HepG2 (cell line): Measurements from ENCODE around the gene ODAD4. TPM values are rescaled to one million over a fixed set of nuclear protein-coding genes. Genes with fewer than 3 reads are reported as not detected.
A peak's percentile ranks its signal among the peaks of the same experiment; 100 is the strongest.

Source experiments
- CHD4 ChIP-seq: fragments of 200-600 bp; sonication (generic); IDR thresholded peaks from 2 replicates; pipeline ENCODE4 v1.7.0; 2017; ENCODE audit warnings: mild to moderate bottlenecking, low read length, borderline replicate concordance
- GLI4 ChIP-seq: sonication (generic); formaldehyde crosslinking; IDR thresholded peaks from 2 replicates; pipeline ENCODE4 v1.5.1; 2020; ENCODE audit warnings: missing genetic modification reagents, mild to moderate bottlenecking, moderate library complexity, borderline replicate concordance
- HNRNPK ChIP-seq: fragments of 200-400 bp; formaldehyde crosslinking; IDR thresholded peaks from 2 replicates; pipeline ENCODE4 v1.6.1; 2018; ENCODE audit warnings: low read length, low read depth, moderate library complexity, mild to moderate bottlenecking; ENCODE audit not compliant: poor library complexity, severe bottlenecking
- HOXA3 ChIP-seq: sonication (generic); formaldehyde crosslinking; IDR thresholded peaks from 2 replicates; pipeline ENCODE4 v1.5.0; 2020; ENCODE audit warnings: missing genetic modification reagents
- MIER2 ChIP-seq: IDR thresholded peaks from 2 replicates; pipeline ENCODE4 v1.6.1; 2016; ENCODE audit warnings: missing biosample characterization, missing genetic modification reagents
- NFE2L2 ChIP-seq: fragments of 150-350 bp; IDR thresholded peaks from 2 replicates; pipeline ENCODE4 v1.6.1; 2014; ENCODE audit warnings: low read length
- SMARCE1 ChIP-seq: fragments of 450-650 bp; IDR thresholded peaks from 2 replicates; pipeline ENCODE4 v1.6.1; 2017; ENCODE audit warnings: borderline replicate concordance
- STAG1 ChIP-seq: sonication (generic); formaldehyde crosslinking; IDR thresholded peaks from 2 replicates; pipeline ENCODE4 v1.4.0; 2020; ENCODE audit warnings: missing genetic modification reagents
- ZKSCAN8 ChIP-seq: IDR thresholded peaks from 2 replicates; pipeline ENCODE4 v1.6.1; 2016; ENCODE audit warnings: borderline replicate concordance, missing genetic modification reagents, missing compliant biosample characterization
- ZMYM3 ChIP-seq: sonication (generic); formaldehyde crosslinking; IDR thresholded peaks from 2 replicates; pipeline ENCODE4 v1.5.1; 2020; ENCODE audit warnings: mild to moderate bottlenecking, missing genetic modification reagents
- ZNF317 ChIP-seq: sonication (generic); formaldehyde crosslinking; IDR thresholded peaks from 2 replicates; pipeline ENCODE4 v1.5.0; 2020; ENCODE audit warnings: mild to moderate bottlenecking, missing genetic modification reagents
- ZNF775 ChIP-seq: sonication (generic); formaldehyde crosslinking; IDR thresholded peaks from 2 replicates; pipeline ENCODE4 v1.4.0; 2020; ENCODE audit warnings: missing genetic modification reagents, mild to moderate bottlenecking, moderate library complexity, borderline replicate concordance
- polyA plus RNA-seq, 8 experiments: library from polyadenylated mRNA; depleted of rRNA in 3 of 8; stranded (reverse) in 7 of 8; unstranded in 1 of 8; fragments of >200 nt; fragmentation: Illumina TruSeq in 4 of 8; extraction: Trizol in 4 of 8; gene quantifications; 2 replicates each; pipeline versions ENCODE4 v1.2.1 to v1.2.3, GENCODE V29; 2011 to 2016; ENCODE audit warnings: low read depth in 4 of 8, missing spikeins in 1 of 8, mixed read lengths in 1 of 8; ENCODE audit not compliant: insufficient read depth in 1 of 8
- total RNA-seq, 5 experiments: library from RNA; depleted of rRNA; stranded (reverse); fragments of >200 nt; fragmentation: Illumina TruSeq; extraction: Trizol; gene quantifications; 2 replicates each; pipeline ENCODE4 v1.2.3, GENCODE V29; 2016; ENCODE audit warnings: low read depth in 1 of 5
- TF ChIP-seq, protein P1 (sequence below): sonication (generic); formaldehyde crosslinking; IDR thresholded peaks from 2 replicates; pipeline ENCODE4 v1.5.1; 2020; ENCODE audit warnings: missing genetic modification reagents, mild to moderate bottlenecking, borderline replicate concordance
- TF ChIP-seq, protein P2 (sequence below): sonication (generic); formaldehyde crosslinking; IDR thresholded peaks from 2 replicates; pipeline ENCODE4 v1.5.0; 2020; ENCODE audit warnings: missing genetic modification reagents
- TF ChIP-seq, protein P3 (sequence below): sonication (generic); formaldehyde crosslinking; IDR thresholded peaks from 2 replicates; pipeline ENCODE4 v1.4.0; 2020; ENCODE audit warnings: mild to moderate bottlenecking, missing genetic modification reagents
- TF ChIP-seq, protein P4 (sequence below): sonication (generic); formaldehyde crosslinking; IDR thresholded peaks from 2 replicates; pipeline ENCODE4 v1.8.0; 2022; ENCODE audit warnings: mild to moderate bottlenecking, missing genetic modification reagents; ENCODE audit not compliant: insufficient replicate concordance
- TF ChIP-seq, protein P5 (sequence below): IDR thresholded peaks from 2 replicates; pipeline ENCODE4 v1.6.1; 2012; ENCODE audit warnings: low read length, improper control_type of control experiment
- TF ChIP-seq, protein P6 (sequence below): IDR thresholded peaks from 2 replicates; pipeline ENCODE4 v1.6.1; 2016; ENCODE audit warnings: missing compliant biosample characterization, missing genetic modification reagents, borderline replicate concordance

ODAD4 gene
- total and polyA plus RNA-seq, 2 of the 13 experiments (the other 11 are each of a cell fraction or from before 2014, with no cell fraction given) = 0.48 to 0.53 TPM

DNA sequence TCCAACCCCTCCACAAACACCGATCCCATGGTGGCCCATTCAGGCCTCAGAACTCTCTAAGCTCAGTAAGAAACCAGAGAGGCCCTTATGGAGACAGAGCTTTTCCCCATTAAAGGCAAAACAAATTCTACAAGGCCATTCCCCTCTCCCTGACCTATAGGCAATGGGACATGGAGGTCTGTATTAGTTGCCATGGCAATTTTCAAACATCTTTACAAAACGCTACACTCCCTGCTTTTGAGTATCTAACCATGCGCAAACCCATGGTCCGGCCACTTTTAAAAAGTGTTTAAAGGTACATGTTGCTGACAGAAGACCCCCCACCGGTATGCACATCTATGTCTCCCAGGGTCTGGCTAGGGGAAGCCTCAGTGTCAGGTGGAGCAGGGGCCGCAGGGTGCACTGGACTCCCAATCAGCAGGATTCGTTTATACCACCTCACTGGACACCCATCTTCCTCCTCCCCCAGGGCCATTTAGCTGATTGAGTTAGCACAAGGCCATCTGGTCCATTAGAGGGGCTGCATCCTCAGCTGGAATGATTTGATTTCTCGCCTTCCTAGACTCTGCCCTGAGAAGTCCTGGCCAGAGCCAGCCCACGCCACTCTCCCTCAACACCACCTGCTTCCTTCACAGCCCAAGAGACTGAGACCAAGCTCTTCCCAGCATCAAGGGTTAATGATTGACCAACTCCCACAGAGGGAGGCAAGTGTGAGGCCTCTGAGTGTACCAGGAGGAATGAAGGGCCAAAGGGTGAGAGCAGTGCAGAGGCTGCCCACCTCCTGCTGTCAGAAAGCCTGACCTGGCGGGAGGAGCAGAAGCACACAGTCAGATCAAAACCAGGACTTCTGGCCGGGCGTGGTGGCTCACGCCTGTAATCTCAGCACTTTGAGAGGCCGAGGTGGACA, 22.5 kb upstream of the ODAD4 start (continued):
- TF ChIP-seq ZNF317 (CRISPR knock-in tag) = peak; percentile 54; the same call in 1 of the 2 replicates
- peak; percentile 85; the same call in 1 of the 2 replicates for TF ChIP-seq GLI4 (CRISPR knock-in tag)
- TF ChIP-seq, protein P1, sequence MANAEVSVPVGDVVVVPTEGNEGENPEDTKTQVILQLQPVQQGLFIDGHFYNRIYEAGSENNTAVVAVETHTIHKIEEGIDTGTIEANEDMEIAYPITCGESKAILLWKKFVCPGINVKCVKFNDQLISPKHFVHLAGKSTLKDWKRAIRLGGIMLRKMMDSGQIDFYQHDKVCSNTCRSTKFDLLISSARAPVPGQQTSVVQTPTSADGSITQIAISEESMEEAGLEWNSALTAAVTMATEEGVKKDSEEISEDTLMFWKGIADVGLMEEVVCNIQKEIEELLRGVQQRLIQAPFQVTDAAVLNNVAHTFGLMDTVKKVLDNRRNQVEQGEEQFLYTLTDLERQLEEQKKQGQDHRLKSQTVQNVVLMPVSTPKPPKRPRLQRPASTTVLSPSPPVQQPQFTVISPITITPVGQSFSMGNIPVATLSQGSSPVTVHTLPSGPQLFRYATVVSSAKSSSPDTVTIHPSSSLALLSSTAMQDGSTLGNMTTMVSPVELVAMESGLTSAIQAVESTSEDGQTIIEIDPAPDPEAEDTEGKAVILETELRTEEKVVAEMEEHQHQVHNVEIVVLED (CRISPR knock-in tag) = peak; percentile 73; the same call in 1 of the 2 replicates
- no peak for TF ChIP-seq SMARCE1
- peak; percentile 72; the same call in 1 of the 2 replicates for TF ChIP-seq HOXA3 (CRISPR knock-in tag)
- TF ChIP-seq, protein P2, sequence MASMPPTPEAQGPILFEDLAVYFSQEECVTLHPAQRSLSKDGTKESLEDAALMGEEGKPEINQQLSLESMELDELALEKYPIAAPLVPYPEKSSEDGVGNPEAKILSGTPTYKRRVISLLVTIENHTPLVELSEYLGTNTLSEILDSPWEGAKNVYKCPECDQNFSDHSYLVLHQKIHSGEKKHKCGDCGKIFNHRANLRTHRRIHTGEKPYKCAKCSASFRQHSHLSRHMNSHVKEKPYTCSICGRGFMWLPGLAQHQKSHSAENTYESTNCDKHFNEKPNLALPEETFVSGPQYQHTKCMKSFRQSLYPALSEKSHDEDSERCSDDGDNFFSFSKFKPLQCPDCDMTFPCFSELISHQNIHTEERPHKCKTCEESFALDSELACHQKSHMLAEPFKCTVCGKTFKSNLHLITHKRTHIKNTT = no peak
- no peak for TF ChIP-seq CHD4
- TF ChIP-seq, protein P3, sequence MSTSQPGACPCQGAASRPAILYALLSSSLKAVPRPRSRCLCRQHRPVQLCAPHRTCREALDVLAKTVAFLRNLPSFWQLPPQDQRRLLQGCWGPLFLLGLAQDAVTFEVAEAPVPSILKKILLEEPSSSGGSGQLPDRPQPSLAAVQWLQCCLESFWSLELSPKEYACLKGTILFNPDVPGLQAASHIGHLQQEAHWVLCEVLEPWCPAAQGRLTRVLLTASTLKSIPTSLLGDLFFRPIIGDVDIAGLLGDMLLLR (CRISPR knock-in tag) = peak; percentile 47
- peak; percentile 99 for TF ChIP-seq ZMYM3
- TF ChIP-seq, protein P4, sequence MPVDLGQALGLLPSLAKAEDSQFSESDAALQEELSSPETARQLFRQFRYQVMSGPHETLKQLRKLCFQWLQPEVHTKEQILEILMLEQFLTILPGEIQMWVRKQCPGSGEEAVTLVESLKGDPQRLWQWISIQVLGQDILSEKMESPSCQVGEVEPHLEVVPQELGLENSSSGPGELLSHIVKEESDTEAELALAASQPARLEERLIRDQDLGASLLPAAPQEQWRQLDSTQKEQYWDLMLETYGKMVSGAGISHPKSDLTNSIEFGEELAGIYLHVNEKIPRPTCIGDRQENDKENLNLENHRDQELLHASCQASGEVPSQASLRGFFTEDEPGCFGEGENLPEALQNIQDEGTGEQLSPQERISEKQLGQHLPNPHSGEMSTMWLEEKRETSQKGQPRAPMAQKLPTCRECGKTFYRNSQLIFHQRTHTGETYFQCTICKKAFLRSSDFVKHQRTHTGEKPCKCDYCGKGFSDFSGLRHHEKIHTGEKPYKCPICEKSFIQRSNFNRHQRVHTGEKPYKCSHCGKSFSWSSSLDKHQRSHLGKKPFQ (CRISPR knock-in tag) = peak; percentile 99
- TF ChIP-seq MIER2 (CRISPR knock-in tag) = peak; percentile 43
- TF ChIP-seq ZNF775 = no peak
- TF ChIP-seq STAG1 (CRISPR knock-in tag) = peak; percentile 47
- TF ChIP-seq, protein P5, sequence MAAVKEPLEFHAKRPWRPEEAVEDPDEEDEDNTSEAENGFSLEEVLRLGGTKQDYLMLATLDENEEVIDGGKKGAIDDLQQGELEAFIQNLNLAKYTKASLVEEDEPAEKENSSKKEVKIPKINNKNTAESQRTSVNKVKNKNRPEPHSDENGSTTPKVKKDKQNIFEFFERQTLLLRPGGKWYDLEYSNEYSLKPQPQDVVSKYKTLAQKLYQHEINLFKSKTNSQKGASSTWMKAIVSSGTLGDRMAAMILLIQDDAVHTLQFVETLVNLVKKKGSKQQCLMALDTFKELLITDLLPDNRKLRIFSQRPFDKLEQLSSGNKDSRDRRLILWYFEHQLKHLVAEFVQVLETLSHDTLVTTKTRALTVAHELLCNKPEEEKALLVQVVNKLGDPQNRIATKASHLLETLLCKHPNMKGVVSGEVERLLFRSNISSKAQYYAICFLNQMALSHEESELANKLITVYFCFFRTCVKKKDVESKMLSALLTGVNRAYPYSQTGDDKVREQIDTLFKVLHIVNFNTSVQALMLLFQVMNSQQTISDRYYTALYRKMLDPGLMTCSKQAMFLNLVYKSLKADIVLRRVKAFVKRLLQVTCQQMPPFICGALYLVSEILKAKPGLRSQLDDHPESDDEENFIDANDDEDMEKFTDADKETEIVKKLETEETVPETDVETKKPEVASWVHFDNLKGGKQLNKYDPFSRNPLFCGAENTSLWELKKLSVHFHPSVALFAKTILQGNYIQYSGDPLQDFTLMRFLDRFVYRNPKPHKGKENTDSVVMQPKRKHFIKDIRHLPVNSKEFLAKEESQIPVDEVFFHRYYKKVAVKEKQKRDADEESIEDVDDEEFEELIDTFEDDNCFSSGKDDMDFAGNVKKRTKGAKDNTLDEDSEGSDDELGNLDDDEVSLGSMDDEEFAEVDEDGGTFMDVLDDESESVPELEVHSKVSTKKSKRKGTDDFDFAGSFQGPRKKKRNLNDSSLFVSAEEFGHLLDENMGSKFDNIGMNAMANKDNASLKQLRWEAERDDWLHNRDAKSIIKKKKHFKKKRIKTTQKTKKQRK = no peak
- TF ChIP-seq ZKSCAN8 (CRISPR knock-in tag) = peak; percentile 72; the same call in 1 of the 2 replicates
- TF ChIP-seq HNRNPK = no peak
- no peak for TF ChIP-seq NFE2L2
- TF ChIP-seq, protein P6, sequence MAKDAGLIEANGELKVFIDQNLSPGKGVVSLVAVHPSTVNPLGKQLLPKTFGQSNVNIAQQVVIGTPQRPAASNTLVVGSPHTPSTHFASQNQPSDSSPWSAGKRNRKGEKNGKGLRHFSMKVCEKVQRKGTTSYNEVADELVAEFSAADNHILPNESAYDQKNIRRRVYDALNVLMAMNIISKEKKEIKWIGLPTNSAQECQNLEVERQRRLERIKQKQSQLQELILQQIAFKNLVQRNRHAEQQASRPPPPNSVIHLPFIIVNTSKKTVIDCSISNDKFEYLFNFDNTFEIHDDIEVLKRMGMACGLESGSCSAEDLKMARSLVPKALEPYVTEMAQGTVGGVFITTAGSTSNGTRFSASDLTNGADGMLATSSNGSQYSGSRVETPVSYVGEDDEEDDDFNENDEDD = peak; percentile 69; the same call in 1 of the 2 replicates
